ENCODE results near the gene CXCL3.

GRCh38 chr4:74033739-74034138 is 4.8 kb downstream of the CXCL3 start:
- TF ChIP-seq, protein P1, sequence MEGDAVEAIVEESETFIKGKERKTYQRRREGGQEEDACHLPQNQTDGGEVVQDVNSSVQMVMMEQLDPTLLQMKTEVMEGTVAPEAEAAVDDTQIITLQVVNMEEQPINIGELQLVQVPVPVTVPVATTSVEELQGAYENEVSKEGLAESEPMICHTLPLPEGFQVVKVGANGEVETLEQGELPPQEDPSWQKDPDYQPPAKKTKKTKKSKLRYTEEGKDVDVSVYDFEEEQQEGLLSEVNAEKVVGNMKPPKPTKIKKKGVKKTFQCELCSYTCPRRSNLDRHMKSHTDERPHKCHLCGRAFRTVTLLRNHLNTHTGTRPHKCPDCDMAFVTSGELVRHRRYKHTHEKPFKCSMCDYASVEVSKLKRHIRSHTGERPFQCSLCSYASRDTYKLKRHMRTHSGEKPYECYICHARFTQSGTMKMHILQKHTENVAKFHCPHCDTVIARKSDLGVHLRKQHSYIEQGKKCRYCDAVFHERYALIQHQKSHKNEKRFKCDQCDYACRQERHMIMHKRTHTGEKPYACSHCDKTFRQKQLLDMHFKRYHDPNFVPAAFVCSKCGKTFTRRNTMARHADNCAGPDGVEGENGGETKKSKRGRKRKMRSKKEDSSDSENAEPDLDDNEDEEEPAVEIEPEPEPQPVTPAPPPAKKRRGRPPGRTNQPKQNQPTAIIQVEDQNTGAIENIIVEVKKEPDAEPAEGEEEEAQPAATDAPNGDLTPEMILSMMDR (conservative IDR thresholded peaks at IDR 0.05 in 1 of 2, IDR thresholded peaks at IDR 0.05 in 1 of 2; ENCODE audit: low read depth in 1 of 2, low read length in 2 of 2), result no peak
- TF ChIP-seq EZH2 (IDR thresholded peaks at IDR 0.05; ENCODE audit: low read length, missing control alignments), result no peak
